CD8-positive, alpha-beta memory T cell (primary cell): ENCODE data around the gene KCNJ13. TPM values are rescaled to one million over a fixed set of nuclear protein-coding genes. Genes with fewer than 3 reads are reported as not detected.

Source experiments
- CTCF ChIA-PET: fragments of 350-600 bp; sonication (Branson Sonifier 250); formaldehyde crosslinking; loops from one replicate; lab custom pipeline; 2021; ENCODE audit warnings: antibody characterized with exemption; lab: Charles Lee
- POLR2A ChIA-PET: fragments of 350-600 bp; sonication (Branson Sonifier 250); formaldehyde crosslinking; loops from one replicate; lab custom pipeline; 2021; ENCODE audit warnings: antibody characterized with exemption; lab: Charles Lee
- DNase-seq, 5 donors: peaks; one replicate each; pipeline versions ENCODE4 v3.0.0 to v3.0.0-alpha.2; 2020 to 2022; ENCODE audit warnings: mixed read lengths in 1 of 5
- H3K27ac ChIP-seq: one replicate; pipeline ENCODE4 v1.7.0; 2013; ENCODE audit warnings: low read depth, mild to moderate bottlenecking, low read length, moderate library complexity
- H3K27me3 ChIP-seq: 2 replicates; pipeline ENCODE4 v1.7.0; 2013; ENCODE audit warnings: low read length, mild to moderate bottlenecking; ENCODE audit not compliant: insufficient read depth, poor library complexity, severe bottlenecking
- H3K36me3 ChIP-seq: 2 replicates; pipeline ENCODE4 v1.7.0; 2013; ENCODE audit warnings: mild to moderate bottlenecking, low read length, moderate library complexity; ENCODE audit not compliant: insufficient read depth
- H3K4me1 ChIP-seq: 2 replicates; pipeline ENCODE4 v1.7.0; 2013; ENCODE audit warnings: mild to moderate bottlenecking, low read length, moderate library complexity; ENCODE audit not compliant: insufficient read depth
- H3K4me3 ChIP-seq: 2 replicates; pipeline ENCODE4 v1.7.0; 2013; ENCODE audit warnings: mild to moderate bottlenecking, low read length
- H3K9me3 ChIP-seq: 2 replicates; pipeline ENCODE4 v1.7.0; 2013; ENCODE audit warnings: mild to moderate bottlenecking, low read length
- H3K27ac Mint-ChIP-seq, 8 donors: one replicate each; pipeline ENCODE4 v1.8.0; 2020 to 2021; ENCODE audit warnings: mixed read lengths in 8 of 8, mild to moderate bottlenecking in 6 of 8, inconsistent platforms in 3 of 8, moderate library complexity in 3 of 8
- H3K27me3 Mint-ChIP-seq, 2 donors: one replicate each; pipeline ENCODE4 v1.8.0; 2020 to 2021; ENCODE audit warnings: mixed read lengths in 2 of 2, mild to moderate bottlenecking in 1 of 2, moderate library complexity in 1 of 2
- H3K36me3 Mint-ChIP-seq, 3 donors: one replicate each; pipeline ENCODE4 v1.8.0; 2020 to 2021; ENCODE audit warnings: mixed read lengths in 3 of 3, inconsistent platforms in 1 of 3, mild to moderate bottlenecking in 1 of 3
- H3K4me1 Mint-ChIP-seq, 3 donors: one replicate each; pipeline ENCODE4 v1.8.0; 2020 to 2021; ENCODE audit warnings: mixed read lengths in 3 of 3, inconsistent platforms in 1 of 3, mild to moderate bottlenecking in 1 of 3
- H3K4me3 Mint-ChIP-seq, 7 donors: one replicate each; pipeline ENCODE4 v1.8.0; 2020 to 2021; ENCODE audit warnings: mixed read lengths in 7 of 7, mild to moderate bottlenecking in 6 of 7, moderate library complexity in 4 of 7, inconsistent platforms in 2 of 7
- H3K9me3 Mint-ChIP-seq, 5 donors: one replicate each; pipeline ENCODE4 v1.8.0; 2020 to 2022; ENCODE audit warnings: mixed read lengths in 5 of 5, mild to moderate bottlenecking in 3 of 5, moderate library complexity in 2 of 5, inconsistent platforms in 1 of 5
- polyA plus RNA-seq: library from polyadenylated mRNA; unstranded; fragments of 300-500 nt; fragmentation: Illumina TruSeq; gene quantifications from one replicate; pipeline ENCODE4 v1.2.3, GENCODE V29; 2021
- total RNA-seq, 2 experiments: library from RNA; stranded (reverse); gene quantifications; one replicate each; pipeline ENCODE4 v1.2.3, GENCODE V29; 2021

The KCNJ13 gene
- not detected for total RNA-seq
- 0.20 TPM for polyA plus RNA-seq

- ChIA-PET CTCF (no interaction called here), POLR2A (no interaction called here)
- no peaks in the 10 kb centered on the region for H3K9me3 ChIP-seq
- no peak within 1 kb of the TSS for H3K4me3 Mint-ChIP-seq
- H3K4me1 ChIP-seq: peaks cover 12% of the 10 kb centered on the region
- peak within 1 kb of the TSS in 2 of 8 donors; percentile 17 to 47 for H3K27ac Mint-ChIP-seq
- H3K27me3 Mint-ChIP-seq: no peaks in the 10 kb centered on the region
- peaks cover 0 to 51% (median 0%) of the 10 kb centered on the region in 3 donors for H3K36me3 Mint-ChIP-seq
- H3K4me1 Mint-ChIP-seq: peaks cover 18 to 24% (median 24%) of the 10 kb centered on the region in 3 donors
- no peak for DNase-seq
- H3K27me3 ChIP-seq: no peaks in the 10 kb centered on the region
- H3K27ac ChIP-seq: no peak within 1 kb of the TSS
- no peak within 1 kb of the TSS for H3K4me3 ChIP-seq
- no peaks in the 10 kb centered on the region for H3K9me3 Mint-ChIP-seq
- H3K36me3 ChIP-seq: no peaks in the 10 kb centered on the region
Measured at GRCh38 chr2:232776435-232776834, at the start of gene KCNJ13. KCNJ13 (minus strand) TSS chr2:232776565; CDS start chr2:232771362, 5,203 bp downstream.

GRCh38 chr2:232817756-232818155, 41.4 kb upstream of the KCNJ13 start:
- peak overlapping the region in 1 of 8 donors; percentile 29 for H3K27ac Mint-ChIP-seq
- no peaks in the 10 kb centered on the region for H3K27me3 ChIP-seq
- H3K27me3 Mint-ChIP-seq: no peaks in the 10 kb centered on the region
- no peaks in the 10 kb centered on the region for H3K9me3 ChIP-seq
- no peak overlapping the region for H3K4me3 Mint-ChIP-seq
- peaks cover 48% of the 10 kb centered on the region for H3K36me3 ChIP-seq
- H3K36me3 Mint-ChIP-seq: peaks cover 0 to 89% (median 27%) of the 10 kb centered on the region in 3 donors
- no peak overlapping the region for H3K4me3 ChIP-seq
- POLR2A ChIA-PET: no interaction called here
- no peak overlapping the region for H3K27ac ChIP-seq
- no peak for DNase-seq
- H3K4me1 Mint-ChIP-seq: no peaks in the 10 kb centered on the region
- CTCF ChIA-PET: no interaction called here
- H3K9me3 Mint-ChIP-seq: no peaks in the 10 kb centered on the region
- no peaks in the 10 kb centered on the region for H3K4me1 ChIP-seq

- DNase-seq: no peak
- CTCF ChIA-PET: no interaction called here
- peaks cover 0 to 90% (median 28%) of the 10 kb centered on the region in 3 donors for H3K36me3 Mint-ChIP-seq
- no peaks in the 10 kb centered on the region for H3K4me1 ChIP-seq
- H3K27ac Mint-ChIP-seq: peak overlapping the region in 2 of 8 donors; percentile 42 to 47
- H3K4me3 ChIP-seq: no peak overlapping the region
- no peaks in the 10 kb centered on the region for H3K27me3 ChIP-seq
- POLR2A ChIA-PET: no interaction called here
- H3K4me1 Mint-ChIP-seq: no peaks in the 10 kb centered on the region
- H3K9me3 Mint-ChIP-seq: no peaks in the 10 kb centered on the region
- H3K27me3 Mint-ChIP-seq: no peaks in the 10 kb centered on the region
- peaks cover 50% of the 10 kb centered on the region for H3K36me3 ChIP-seq
- H3K27ac ChIP-seq: no peak overlapping the region
- no peak overlapping the region for H3K4me3 Mint-ChIP-seq
- no peaks in the 10 kb centered on the region for H3K9me3 ChIP-seq
Measured at GRCh38 chr2:232816657-232817056, 40.3 kb upstream of the KCNJ13 start.

GRCh38 chr2:232815569-232815968, 39.2 kb upstream of the KCNJ13 start:
- Mint-ChIP-seq H3K27ac (peak overlapping the region in 5 of 8 donors; percentile 4 to 82 (median 57)), H3K27me3 (no peaks in the 10 kb centered on the region), H3K4me1 (no peaks in the 10 kb centered on the region), H3K4me3 (no peak overlapping the region), H3K36me3 (peaks cover 0 to 90% (median 26%) of the 10 kb centered on the region in 3 donors), H3K9me3 (no peaks in the 10 kb centered on the region)
- CTCF ChIA-PET: no interaction called here
- H3K27ac ChIP-seq: no peak overlapping the region
- peaks cover 59% of the 10 kb centered on the region for H3K36me3 ChIP-seq
- H3K4me1 ChIP-seq: no peaks in the 10 kb centered on the region
- no peak for DNase-seq
- no peaks in the 10 kb centered on the region for H3K27me3 ChIP-seq
- H3K9me3 ChIP-seq: no peaks in the 10 kb centered on the region
- POLR2A ChIA-PET: no interaction called here
- no peak overlapping the region for H3K4me3 ChIP-seq

- no peaks in the 10 kb centered on the region for H3K27me3 Mint-ChIP-seq
Measured at GRCh38 chr2:232810444-232810843, 34.1 kb upstream of the KCNJ13 start.

GRCh38 chr2:232809349-232810124, 33.2 kb upstream of the KCNJ13 start:
- Histone ChIP-seq H3K27ac (no peak overlapping the region), H3K36me3 (peaks cover 33% of the 10 kb centered on the region), H3K4me1 (no peaks in the 10 kb centered on the region), H3K9me3 (no peaks in the 10 kb centered on the region), H3K27me3 (no peaks in the 10 kb centered on the region), H3K4me3 (no peak overlapping the region)
- H3K4me1 Mint-ChIP-seq: peaks cover 0 to 3% (median 0%) of the 10 kb centered on the region in 3 donors
- H3K27me3 Mint-ChIP-seq: no peaks in the 10 kb centered on the region
- H3K4me3 Mint-ChIP-seq: no peak overlapping the region
- POLR2A ChIA-PET: no interaction called here
- DNase-seq: no peak
- H3K36me3 Mint-ChIP-seq: peaks cover 0 to 82% (median 26%) of the 10 kb centered on the region in 3 donors
- peak overlapping the region in 2 of 8 donors; percentile 9 to 26 for H3K27ac Mint-ChIP-seq
- H3K9me3 Mint-ChIP-seq: no peaks in the 10 kb centered on the region
- CTCF ChIA-PET: interaction anchor here (0.9 kb wide), 1 partner anchor 228 kb away, joined by 4 read pairs; no protein-coding TSS in a partner anchor

More at GRCh38 chr2:232810444-232810843, 34.1 kb upstream of the KCNJ13 start:
- H3K9me3 Mint-ChIP-seq: no peaks in the 10 kb centered on the region
- no peaks in the 10 kb centered on the region for H3K4me1 ChIP-seq
- no peaks in the 10 kb centered on the region for H3K4me1 Mint-ChIP-seq
- H3K9me3 ChIP-seq: no peaks in the 10 kb centered on the region
- ChIA-PET POLR2A (interaction anchor here (0.6 kb wide), 1 partner anchor 249 kb away, joined by 3 read pairs; no protein-coding TSS in a partner anchor), CTCF (interaction anchor here (1.0 kb wide), 1 partner anchor 13 kb away, joined by 3 read pairs; no protein-coding TSS in a partner anchor)
- H3K27me3 ChIP-seq: no peaks in the 10 kb centered on the region
- H3K36me3 ChIP-seq: peaks cover 38% of the 10 kb centered on the region
- peak overlapping the region in 1 of 8 donors; percentile 21 for H3K27ac Mint-ChIP-seq
- H3K36me3 Mint-ChIP-seq: peaks cover 0 to 83% (median 23%) of the 10 kb centered on the region in 3 donors
- H3K4me3 ChIP-seq: no peak overlapping the region
- no peak for DNase-seq
- H3K4me3 Mint-ChIP-seq: no peak overlapping the region
- H3K27ac ChIP-seq: no peak overlapping the region

GRCh38 chr2:232802091-232802490, 25.7 kb upstream of the KCNJ13 start:
- no peak overlapping the region for H3K27ac Mint-ChIP-seq
- no peaks in the 10 kb centered on the region for H3K27me3 ChIP-seq
- peaks cover 7 to 11% (median 11%) of the 10 kb centered on the region in 5 donors for H3K9me3 Mint-ChIP-seq
- peaks cover 0 to 12% (median 3%) of the 10 kb centered on the region in 3 donors for H3K4me1 Mint-ChIP-seq
- peaks cover 29 to 77% (median 41%) of the 10 kb centered on the region in 3 donors for H3K36me3 Mint-ChIP-seq
- H3K9me3 ChIP-seq: no peaks in the 10 kb centered on the region
- H3K4me1 ChIP-seq: no peaks in the 10 kb centered on the region
- no peak overlapping the region for H3K4me3 ChIP-seq
- no peaks in the 10 kb centered on the region for H3K27me3 Mint-ChIP-seq
- H3K36me3 ChIP-seq: peaks cover 13% of the 10 kb centered on the region
- CTCF ChIA-PET: no interaction called here
- no peak overlapping the region for H3K4me3 Mint-ChIP-seq
- POLR2A ChIA-PET: no interaction called here
- DNase-seq: no peak
- H3K27ac ChIP-seq: no peak overlapping the region

- H3K27me3 ChIP-seq: no peaks in the 10 kb centered on the region
- H3K4me3 ChIP-seq: no peak overlapping the region
- H3K27ac ChIP-seq: no peak overlapping the region
- no peak overlapping the region for H3K27ac Mint-ChIP-seq
- ChIA-PET POLR2A (no interaction called here), CTCF (no interaction called here)
- no peaks in the 10 kb centered on the region for H3K9me3 ChIP-seq
- peaks cover 33 to 80% (median 35%) of the 10 kb centered on the region in 3 donors for H3K36me3 Mint-ChIP-seq
- peaks cover 0 to 12% (median 2%) of the 10 kb centered on the region in 3 donors for H3K4me1 Mint-ChIP-seq
- DNase-seq: no peak
- H3K9me3 Mint-ChIP-seq: peaks cover 7 to 11% (median 11%) of the 10 kb centered on the region in 5 donors
- peaks cover 9% of the 10 kb centered on the region for H3K36me3 ChIP-seq
- H3K4me1 ChIP-seq: no peaks in the 10 kb centered on the region
- no peak overlapping the region for H3K4me3 Mint-ChIP-seq
- no peaks in the 10 kb centered on the region for H3K27me3 Mint-ChIP-seq
Measured at GRCh38 chr2:232800166-232800565, 23.8 kb upstream of the KCNJ13 start.
